HepG2 (cell line): ENCODE measurements around the gene RRAS2. TPM values are rescaled to one million over a fixed set of nuclear protein-coding genes. Genes with fewer than 3 reads are reported as not detected.
"Not testable (repeated sequence)": the region's sequence is repeated elsewhere in the genome, so short reads cannot be mapped to it uniquely, and the experiment has no call there.

Experiments
- ATAC-seq: fragments of 200-7000 bp; cut with Tn5 transposase; 3 replicates; pipeline ENCODE4 v1.9.1; 2020; ENCODE audit warnings: mild to moderate bottlenecking, moderate library complexity
- BruUV-seq: library from RNA; stranded (reverse); fragments of 400-500 nt; replicated peaks from 2 replicates; lab custom pipeline; 2021; lab: Mats Ljungman, UMichigan
- CTCF ChIA-PET: fragments of 300-600 bp; formaldehyde crosslinking; extraction: SDS; loops from one replicate; lab custom pipeline; 2021; ENCODE audit warnings: low total read pairs, inconsistent platforms, low intra/inter-chr PET ratio; lab: Yijun Ruan, JAX
- POLR2A ChIA-PET: fragments of 350-600 bp; sonication (Branson Sonifier 250); formaldehyde crosslinking; loops from one replicate; lab custom pipeline; 2020; ENCODE audit warnings: antibody characterized with exemption, inconsistent platforms; lab: Yijun Ruan, JAX
- DNase-seq: peaks from one replicate; pipeline ENCODE4 v3.0.0-alpha.2; 2015; ENCODE audit warnings: low spot score
- FAIRE-seq: peaks from 3 replicates; lab custom pipeline; 2011; peaks lifted over from hg19 to GRCh38; lab: Jason Lieb, UNC
- H2AFZ ChIP-seq: one replicate; pipeline ENCODE4 v1.6.1; 2011; ENCODE audit warnings: low read length, inconsistent platforms
- H3K27ac ChIP-seq: fragments of 300-600 bp; 3 replicates; pipeline ENCODE4 v1.8.0; 2011; ENCODE audit warnings: mixed run types, mild to moderate bottlenecking, mixed read lengths, low read length, inconsistent platforms; ENCODE audit not compliant: insufficient read depth; ENCODE audit errors: extremely low read length
- H3K27me3 ChIP-seq, 2 experiments: fragments of 200-600 bp in 1 of 2; 2 replicates in 1 of 2; 3 replicates in 1 of 2; pipeline versions ENCODE4 v1.6.0 to v1.8.0; 2011; ENCODE audit warnings: low read length in 2 of 2, mild to moderate bottlenecking in 2 of 2, moderate library complexity in 2 of 2, inconsistent platforms in 1 of 2; ENCODE audit not compliant: insufficient read depth in 2 of 2, control insufficient read depth in 1 of 2
- H3K36me3 ChIP-seq, 2 experiments: fragments of 200-600 bp in 1 of 2; replicated peaks in 1 of 2; 2 replicates in 1 of 2; 3 replicates in 1 of 2; pipeline versions ENCODE4 v1.5.1 to v1.8.0; 2011; ENCODE audit warnings: low read length in 2 of 2, inconsistent platforms in 1 of 2; ENCODE audit not compliant: insufficient read depth in 2 of 2, control insufficient read depth in 1 of 2
- H3K4me1 ChIP-seq: 2 replicates; pipeline ENCODE4 v1.5.1; 2012; ENCODE audit warnings: low read length, inconsistent platforms; ENCODE audit not compliant: insufficient read depth
- H3K4me2 ChIP-seq: 2 replicates; pipeline ENCODE4 v1.6.0; 2011; ENCODE audit warnings: low read depth, low read length, inconsistent platforms
- H3K4me3 ChIP-seq, 3 experiments: fragments of 200-600 bp in 1 of 3; sonication (generic), shearing (Covaris generic) in 1 of 3; replicated peaks in 1 of 3; 2 replicates each; pipeline ENCODE4 v1.5.1; 2011 to 2016; ENCODE audit warnings: low read length in 3 of 3, inconsistent platforms in 2 of 3, low read depth in 2 of 3, mild to moderate bottlenecking in 2 of 3, control low read depth in 1 of 3, mixed read lengths in 1 of 3; ENCODE audit not compliant: insufficient read depth in 1 of 3
- H3K79me2 ChIP-seq: one replicate; pipeline ENCODE4 v1.6.1; 2011; ENCODE audit warnings: low read length, inconsistent platforms; ENCODE audit not compliant: insufficient read depth
- H3K9ac ChIP-seq: 2 replicates; pipeline ENCODE4 v1.6.0; 2011; ENCODE audit warnings: mild to moderate bottlenecking, low read depth, low read length, inconsistent platforms; ENCODE audit not compliant: insufficient read depth
- H3K9me3 ChIP-seq: 2 replicates; pipeline ENCODE4 v1.5.1; 2012; ENCODE audit warnings: mild to moderate bottlenecking, low read length
- H4K20me1 ChIP-seq: 2 replicates; pipeline ENCODE4 v1.6.0; 2011; ENCODE audit warnings: inconsistent platforms, mild to moderate bottlenecking, low read length, moderate library complexity; ENCODE audit not compliant: insufficient read depth
- BRCA1 ChIP-seq: sonication (generic); formaldehyde crosslinking; IDR thresholded peaks from 2 replicates; pipeline ENCODE4 v1.4.0; 2020; ENCODE audit warnings: missing genetic modification reagents
- BRF2 ChIP-seq: sonication (generic); formaldehyde crosslinking; IDR thresholded peaks from 2 replicates; pipeline ENCODE4 v1.8.1; 2022; ENCODE audit warnings: mild to moderate bottlenecking, missing genetic modification reagents
- CAMTA2 ChIP-seq: sonication (generic); formaldehyde crosslinking; IDR thresholded peaks from 2 replicates; pipeline ENCODE4 v1.4.0; 2020; ENCODE audit warnings: mild to moderate bottlenecking, missing genetic modification reagents, borderline replicate concordance
- RORA ChIP-seq: sonication (generic); formaldehyde crosslinking; IDR thresholded peaks from 2 replicates; pipeline ENCODE4 v1.5.0; 2020; ENCODE audit warnings: mild to moderate bottlenecking, missing genetic modification reagents, moderate library complexity
- XRCC5 ChIP-seq: fragments of 200-400 bp; formaldehyde crosslinking; optimal IDR thresholded peaks from 2 replicates; pipeline ENCODE3; 2017; ENCODE audit warnings: mild to moderate bottlenecking, low read length
- ZMAT5 ChIP-seq: sonication (generic); formaldehyde crosslinking; IDR thresholded peaks from 2 replicates; pipeline ENCODE4 v1.5.0; 2020; ENCODE audit warnings: mild to moderate bottlenecking, low read depth, missing genetic modification reagents, borderline replicate concordance
- ZNF18 ChIP-seq: sonication (generic); formaldehyde crosslinking; IDR thresholded peaks from 2 replicates; pipeline ENCODE4 v1.8.0; 2022; ENCODE audit warnings: mild to moderate bottlenecking, missing genetic modification reagents; ENCODE audit not compliant: insufficient replicate concordance
- ZNF382 ChIP-seq: sonication (generic); formaldehyde crosslinking; IDR thresholded peaks from 2 replicates; pipeline ENCODE4 v1.5.0; 2020; ENCODE audit warnings: missing genetic modification reagents, mild to moderate bottlenecking, borderline replicate concordance
- ZNF781 ChIP-seq: sonication (generic); formaldehyde crosslinking; IDR thresholded peaks from 2 replicates; pipeline ENCODE4 v1.5.1; 2020; ENCODE audit warnings: borderline replicate concordance, mild to moderate bottlenecking, missing genetic modification reagents; ENCODE audit errors: not compliant biosample characterization
- ZNF788 ChIP-seq: sonication (generic); formaldehyde crosslinking; IDR thresholded peaks from 2 replicates; pipeline ENCODE4 v1.5.0; 2020; ENCODE audit warnings: mild to moderate bottlenecking, missing genetic modification reagents, borderline replicate concordance
- WGBS: methylation state at CpG from one replicate; pipeline ENCODE4 v1.1.6; 2017; ENCODE audit warnings: low lambda C conversion rate; 5-methylcytosine and 5-hydroxymethylcytosine counted together
- in situ Hi-C: cut with HindIII; loops from 2 replicates; pipeline ENCODE4 v1.10.0; 2017; ENCODE audit warnings: low pct_unique_long_range_greater_than_20kb; ENCODE audit not compliant: extremely low pct_ligation_motif_present
- intact Hi-C: fragments of 100-400 bp; cut with micrococcal nuclease; formaldehyde crosslinking; loops from one replicate; pipeline ENCODE4 v1.10.0; 2022; ENCODE audit not compliant: unreplicated experiment
- polyA plus RNA-seq, 8 experiments: library from polyadenylated mRNA; depleted of rRNA in 3 of 8; stranded (reverse) in 7 of 8; unstranded in 1 of 8; fragments of >200 nt; fragmentation: Illumina TruSeq in 4 of 8; extraction: Trizol in 4 of 8; gene quantifications; 2 replicates each; pipeline versions ENCODE4 v1.2.1 to v1.2.3, GENCODE V29; 2011 to 2016; ENCODE audit warnings: low read depth in 4 of 8, missing spikeins in 1 of 8, mixed read lengths in 1 of 8; ENCODE audit not compliant: insufficient read depth in 1 of 8
- total RNA-seq, 5 experiments: library from RNA; depleted of rRNA; stranded (reverse); fragments of >200 nt; fragmentation: Illumina TruSeq; extraction: Trizol; gene quantifications; 2 replicates each; pipeline ENCODE4 v1.2.3, GENCODE V29; 2016; ENCODE audit warnings: low read depth in 1 of 5
- TF ChIP-seq, protein P1 (sequence below): sonication (generic); formaldehyde crosslinking; IDR thresholded peaks from one replicate; pipeline ENCODE4 v1.5.1; 2020; ENCODE audit warnings: mild to moderate bottlenecking, missing genetic modification reagents; ENCODE audit errors: not compliant biosample characterization

Gene RRAS2
- total and polyA plus RNA-seq, 2 of the 13 experiments (the other 11 are each of a cell fraction or from before 2014, with no cell fraction given) = 19.0 to 44.1 TPM

- TF ChIP-seq, protein P1, sequence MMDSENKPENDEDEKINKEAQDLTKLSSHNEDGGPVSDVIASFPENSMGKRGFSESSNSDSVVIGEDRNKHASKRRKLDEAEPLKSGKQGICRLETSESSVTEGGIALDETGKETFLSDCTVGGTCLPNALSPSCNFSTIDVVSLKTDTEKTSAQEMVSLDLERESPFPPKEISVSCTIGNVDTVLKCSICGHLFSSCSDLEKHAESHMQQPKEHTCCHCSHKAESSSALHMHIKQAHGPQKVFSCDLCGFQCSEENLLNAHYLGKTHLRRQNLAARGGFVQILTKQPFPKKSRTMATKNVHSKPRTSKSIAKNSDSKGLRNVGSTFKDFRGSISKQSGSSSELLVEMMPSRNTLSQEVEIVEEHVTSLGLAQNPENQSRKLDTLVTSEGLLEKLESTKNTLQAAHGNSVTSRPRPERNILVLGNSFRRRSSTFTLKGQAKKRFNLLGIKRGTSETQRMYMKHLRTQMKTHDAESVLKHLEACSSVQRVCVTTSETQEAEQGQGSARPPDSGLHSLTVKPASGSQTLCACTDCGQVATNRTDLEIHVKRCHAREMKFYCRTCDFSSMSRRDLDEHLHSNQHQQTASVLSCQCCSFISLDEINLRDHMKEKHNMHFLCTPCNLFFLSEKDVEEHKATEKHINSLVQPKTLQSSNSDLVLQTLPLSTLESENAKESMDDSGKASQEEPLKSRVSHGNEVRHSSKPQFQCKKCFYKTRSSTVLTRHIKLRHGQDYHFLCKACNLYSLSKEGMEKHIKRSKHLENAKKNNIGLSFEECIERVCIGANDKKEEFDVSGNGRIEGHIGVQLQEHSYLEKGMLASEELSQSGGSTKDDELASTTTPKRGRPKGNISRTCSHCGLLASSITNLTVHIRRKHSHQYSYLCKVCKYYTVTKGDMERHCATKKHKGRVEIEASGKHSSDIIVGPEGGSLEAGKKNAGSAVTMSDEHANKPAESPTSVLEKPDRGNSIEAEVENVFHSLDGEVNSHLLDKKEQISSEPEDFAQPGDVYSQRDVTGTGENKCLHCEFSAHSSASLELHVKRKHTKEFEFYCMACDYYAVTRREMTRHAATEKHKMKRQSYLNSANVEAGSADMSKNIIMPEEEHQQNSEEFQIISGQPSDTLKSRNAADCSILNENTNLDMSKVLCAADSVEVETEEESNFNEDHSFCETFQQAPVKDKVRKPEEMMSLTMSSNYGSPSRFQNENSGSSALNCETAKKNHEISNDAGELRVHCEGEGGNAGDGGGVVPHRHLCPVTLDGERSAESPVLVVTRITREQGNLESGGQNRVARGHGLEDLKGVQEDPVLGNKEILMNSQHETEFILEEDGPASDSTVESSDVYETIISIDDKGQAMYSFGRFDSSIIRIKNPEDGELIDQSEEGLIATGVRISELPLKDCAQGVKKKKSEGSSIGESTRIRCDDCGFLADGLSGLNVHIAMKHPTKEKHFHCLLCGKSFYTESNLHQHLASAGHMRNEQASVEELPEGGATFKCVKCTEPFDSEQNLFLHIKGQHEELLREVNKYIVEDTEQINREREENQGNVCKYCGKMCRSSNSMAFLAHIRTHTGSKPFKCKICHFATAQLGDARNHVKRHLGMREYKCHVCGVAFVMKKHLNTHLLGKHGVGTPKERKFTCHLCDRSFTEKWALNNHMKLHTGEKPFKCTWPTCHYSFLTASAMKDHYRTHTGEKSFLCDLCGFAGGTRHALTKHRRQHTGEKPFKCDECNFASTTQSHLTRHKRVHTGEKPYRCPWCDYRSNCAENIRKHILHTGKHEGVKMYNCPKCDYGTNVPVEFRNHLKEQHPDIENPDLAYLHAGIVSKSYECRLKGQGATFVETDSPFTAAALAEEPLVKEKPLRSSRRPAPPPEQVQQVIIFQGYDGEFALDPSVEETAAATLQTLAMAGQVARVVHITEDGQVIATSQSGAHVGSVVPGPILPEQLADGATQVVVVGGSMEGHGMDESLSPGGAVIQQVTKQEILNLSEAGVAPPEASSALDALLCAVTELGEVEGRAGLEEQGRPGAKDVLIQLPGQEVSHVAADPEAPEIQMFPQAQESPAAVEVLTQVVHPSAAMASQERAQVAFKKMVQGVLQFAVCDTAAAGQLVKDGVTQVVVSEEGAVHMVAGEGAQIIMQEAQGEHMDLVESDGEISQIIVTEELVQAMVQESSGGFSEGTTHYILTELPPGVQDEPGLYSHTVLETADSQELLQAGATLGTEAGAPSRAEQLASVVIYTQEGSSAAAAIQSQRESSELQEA (CRISPR knock-in tag) = no peak
- no peak for TF ChIP-seq BRF2
- no peak for TF ChIP-seq RORA (CRISPR knock-in tag)
- no peak for TF ChIP-seq ZNF382 (CRISPR knock-in tag)
- TF ChIP-seq ZMAT5 (CRISPR knock-in tag) = no peak
- TF ChIP-seq ZNF18 (CRISPR knock-in tag) = no peak
- no peak for TF ChIP-seq XRCC5
- no peak for TF ChIP-seq CAMTA2 (CRISPR knock-in tag)
- TF ChIP-seq BRCA1 = no peak
- no peak for TF ChIP-seq ZNF781 (CRISPR knock-in tag)
- no peak for TF ChIP-seq ZNF788 (CRISPR knock-in tag)
Observed at GRCh38 chr11:14253421-14253820, 105.6 kb downstream of the RRAS2 start (continued).

DNA sequence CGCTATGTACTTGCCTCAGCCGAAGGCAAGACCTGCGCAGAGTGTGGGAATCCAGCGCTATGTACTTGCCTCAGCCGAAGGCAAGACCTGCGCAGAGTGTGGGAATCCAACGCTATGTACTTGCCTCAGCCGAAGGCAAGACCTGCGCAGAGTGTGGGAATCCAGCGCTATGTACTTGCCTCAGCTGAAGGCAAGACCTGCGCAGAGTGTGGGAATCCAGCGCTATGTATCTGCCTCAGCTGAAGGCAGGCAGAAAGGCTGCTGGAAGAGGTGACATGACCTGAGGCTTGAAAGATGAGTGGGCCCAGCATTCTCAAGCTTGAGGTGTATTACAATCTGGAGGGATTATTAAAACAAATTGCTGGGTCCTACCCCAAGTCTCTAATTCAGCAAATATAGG, 106.5 kb downstream of the RRAS2 start:
- H3K36me3 ChIP-seq, H3K79me2 ChIP-seq, H2AFZ ChIP-seq, H3K9ac ChIP-seq, BruUV-seq, H3K4me3 ChIP-seq, H3K4me1 ChIP-seq, H4K20me1 ChIP-seq, ATAC-seq, FAIRE-seq, DNase-seq, H3K27ac ChIP-seq, CTCF ChIA-PET, POLR2A ChIA-PET, H3K9me3 ChIP-seq, H3K4me2 ChIP-seq, intact Hi-C loops, H3K27me3 ChIP-seq: not testable (repeated sequence)
- WGBS = 100% methylated on average over 3 of the region's 12 CpGs
- in situ Hi-C loops = loop anchor here (5.0 kb wide), 1 partner anchor 480 kb away; no protein-coding TSS in a partner anchor
